Measurements from ENCODE around the gene LRMDA.

DNA sequence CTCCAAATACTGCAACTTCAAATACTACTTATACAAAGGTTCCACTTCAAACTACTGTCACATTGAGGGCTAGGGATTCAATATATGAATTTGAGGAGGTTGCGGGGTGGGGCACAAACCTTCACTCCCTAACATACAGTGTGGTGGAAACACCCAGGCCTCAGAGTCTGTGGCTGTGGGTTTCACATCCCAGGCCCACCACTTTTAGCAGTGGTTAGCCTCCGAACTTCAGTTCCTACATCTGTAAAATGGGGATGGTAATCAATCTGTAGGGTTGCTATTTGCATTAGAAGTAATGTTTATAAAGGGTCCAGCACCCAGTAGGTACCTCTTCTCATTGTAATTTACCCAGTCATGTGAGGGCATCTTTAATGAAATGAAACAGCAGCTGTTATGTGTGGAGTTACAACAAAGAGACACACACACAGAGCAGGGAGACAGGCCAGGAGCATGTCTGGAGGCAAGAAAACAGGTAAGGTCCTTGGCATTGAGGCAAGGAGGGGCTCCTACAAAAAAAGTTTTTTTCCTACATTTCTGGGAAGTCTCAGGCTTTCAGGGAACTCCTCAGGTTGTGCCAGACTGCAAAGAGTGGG, 570.9 kb downstream of the LRMDA start:
- TF ChIP-seq, protein P1, sequence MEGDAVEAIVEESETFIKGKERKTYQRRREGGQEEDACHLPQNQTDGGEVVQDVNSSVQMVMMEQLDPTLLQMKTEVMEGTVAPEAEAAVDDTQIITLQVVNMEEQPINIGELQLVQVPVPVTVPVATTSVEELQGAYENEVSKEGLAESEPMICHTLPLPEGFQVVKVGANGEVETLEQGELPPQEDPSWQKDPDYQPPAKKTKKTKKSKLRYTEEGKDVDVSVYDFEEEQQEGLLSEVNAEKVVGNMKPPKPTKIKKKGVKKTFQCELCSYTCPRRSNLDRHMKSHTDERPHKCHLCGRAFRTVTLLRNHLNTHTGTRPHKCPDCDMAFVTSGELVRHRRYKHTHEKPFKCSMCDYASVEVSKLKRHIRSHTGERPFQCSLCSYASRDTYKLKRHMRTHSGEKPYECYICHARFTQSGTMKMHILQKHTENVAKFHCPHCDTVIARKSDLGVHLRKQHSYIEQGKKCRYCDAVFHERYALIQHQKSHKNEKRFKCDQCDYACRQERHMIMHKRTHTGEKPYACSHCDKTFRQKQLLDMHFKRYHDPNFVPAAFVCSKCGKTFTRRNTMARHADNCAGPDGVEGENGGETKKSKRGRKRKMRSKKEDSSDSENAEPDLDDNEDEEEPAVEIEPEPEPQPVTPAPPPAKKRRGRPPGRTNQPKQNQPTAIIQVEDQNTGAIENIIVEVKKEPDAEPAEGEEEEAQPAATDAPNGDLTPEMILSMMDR (IDR thresholded peaks at IDR 0.05): no peak
- no peak for TF ChIP-seq POLR2A (IDR thresholded peaks at IDR 0.05)
